SK-N-MC (cell line): ENCODE data around the gene IL17RD.

ENCODE experiments used
- DNase-seq: peaks from one replicate; pipeline ENCODE4 v3.0.0-alpha.2; 2011; ENCODE audit warnings: low read depth, low spot score
- H3K27ac ChIP-seq: fragments of 200-600 bp; sonication (generic); 2 replicates; pipeline ENCODE4 v1.5.1; 2016; ENCODE audit warnings: mixed run types
- H3K36me3 ChIP-seq: fragments of 200-600 bp; sonication (generic); 2 replicates; pipeline ENCODE4 v1.6.1; 2017; ENCODE audit warnings: antibody characterized with exemption, low read length, mixed read lengths; ENCODE audit not compliant: insufficient read depth
- H3K4me3 ChIP-seq: fragments of 200-600 bp; sonication (generic); 2 replicates; pipeline ENCODE4 v1.5.1; 2016
- H3K9ac ChIP-seq: fragments of 200-600 bp; sonication (generic); 2 replicates; pipeline ENCODE4 v1.8.0; 2017; ENCODE audit warnings: mixed run types, mixed read lengths; ENCODE audit not compliant: insufficient read length
- H3K9me3 ChIP-seq: fragments of 200-600 bp; sonication (generic); 2 replicates; pipeline ENCODE4 v1.6.1; 2017; ENCODE audit warnings: low read depth, mild to moderate bottlenecking, antibody characterized with exemption, low read length, moderate library complexity, mixed read lengths
- EZH2 ChIP-seq: fragments of 200-600 bp; sonication (generic); IDR thresholded peaks from one replicate; pipeline ENCODE4 v1.6.1; 2017; ENCODE audit warnings: antibody characterized with exemption
- FOXP2 ChIP-seq: optimal IDR thresholded peaks from 2 replicates; pipeline ENCODE3; 2011; ENCODE audit warnings: mild to moderate bottlenecking, moderate library complexity; ENCODE audit not compliant: insufficient read depth; ENCODE audit errors: extremely low read length, control extremely low read depth
- POLR2AphosphoS5 ChIP-seq: IDR thresholded peaks from 2 replicates; pipeline ENCODE4 v1.6.1; 2012; ENCODE audit warnings: mild to moderate bottlenecking, low read depth, low read length, borderline replicate concordance

The IL17RD gene

GRCh38 chr3:57095363-57095762 is 69.8 kb downstream of the IL17RD start:
- DNase-seq, result no peak
- no peaks in the 10 kb centered on the region for H3K9me3 ChIP-seq
- no peak overlapping the region for H3K9ac ChIP-seq
- no peaks in the 10 kb centered on the region for H3K36me3 ChIP-seq
- no peak overlapping the region for H3K27ac ChIP-seq
- TF ChIP-seq EZH2 (no peak), FOXP2 (no peak), POLR2AphosphoS5 (no peak)
- H3K4me3 ChIP-seq, result no peak overlapping the region

GRCh38 chr3:57094575-57094974 is 70.6 kb downstream of the IL17RD start:
- no peak for DNase-seq
- H3K4me3 ChIP-seq, result no peak overlapping the region
- H3K36me3 ChIP-seq, result no peaks in the 10 kb centered on the region
- H3K9ac ChIP-seq, result no peak overlapping the region
- TF ChIP-seq FOXP2 (no peak), POLR2AphosphoS5 (no peak), EZH2 (no peak)
- H3K9me3 ChIP-seq, result no peaks in the 10 kb centered on the region
- H3K27ac ChIP-seq, result no peak overlapping the region

GRCh38 chr3:57093971-57094535 is 71.1 kb downstream of the IL17RD start:
- Histone ChIP-seq H3K9ac (no peak overlapping the region), H3K4me3 (no peak overlapping the region), H3K36me3 (no peaks in the 10 kb centered on the region), H3K9me3 (no peaks in the 10 kb centered on the region), H3K27ac (no peak overlapping the region)
- DNase-seq, result no peak
- TF ChIP-seq FOXP2, result no peak
- TF ChIP-seq POLR2AphosphoS5, result no peak
- TF ChIP-seq EZH2, result no peak

- no peak for TF ChIP-seq POLR2AphosphoS5
- no peak for TF ChIP-seq EZH2
- no peak for TF ChIP-seq FOXP2
- no peak overlapping the region for H3K9ac ChIP-seq
- no peak overlapping the region for H3K27ac ChIP-seq
- DNase-seq, result no peak
- no peak overlapping the region for H3K4me3 ChIP-seq
- no peaks in the 10 kb centered on the region for H3K9me3 ChIP-seq
- no peaks in the 10 kb centered on the region for H3K36me3 ChIP-seq
Observed at GRCh38 chr3:57093489-57093888, 71.7 kb downstream of the IL17RD start.

GRCh38 chr3:57091521-57092273 is 73.5 kb downstream of the IL17RD start:
- H3K9me3 ChIP-seq, result no peaks in the 10 kb centered on the region
- H3K4me3 ChIP-seq, result no peak overlapping the region
- H3K36me3 ChIP-seq, result no peaks in the 10 kb centered on the region
- DNase-seq, result no peak
- H3K27ac ChIP-seq, result no peak overlapping the region
- TF ChIP-seq POLR2AphosphoS5, result no peak
- no peak overlapping the region for H3K9ac ChIP-seq

- DNase-seq, result no peak
- Histone ChIP-seq H3K36me3 (no peaks in the 10 kb centered on the region), H3K27ac (no peak overlapping the region), H3K9ac (no peak overlapping the region), H3K9me3 (no peaks in the 10 kb centered on the region), H3K4me3 (no peak overlapping the region)
- TF ChIP-seq EZH2, result no peak
- no peak for TF ChIP-seq POLR2AphosphoS5
- no peak for TF ChIP-seq FOXP2
Observed at GRCh38 chr3:57089043-57089442, 76.1 kb downstream of the IL17RD start.

- no peak for TF ChIP-seq EZH2
- TF ChIP-seq FOXP2, result no peak
- TF ChIP-seq POLR2AphosphoS5, result no peak
- no peak overlapping the region for H3K4me3 ChIP-seq
- no peak overlapping the region for H3K27ac ChIP-seq
- no peak overlapping the region for H3K9ac ChIP-seq
- H3K36me3 ChIP-seq, result no peaks in the 10 kb centered on the region
- no peaks in the 10 kb centered on the region for H3K9me3 ChIP-seq
- no peak for DNase-seq
Observed at GRCh38 chr3:57088503-57088902, 76.7 kb downstream of the IL17RD start.

GRCh38 chr3:57087361-57088092 is 77.6 kb downstream of the IL17RD start:
- no peaks in the 10 kb centered on the region for H3K36me3 ChIP-seq
- no peak for TF ChIP-seq POLR2AphosphoS5
- no peak for TF ChIP-seq EZH2
- no peak for TF ChIP-seq FOXP2
- no peak overlapping the region for H3K27ac ChIP-seq
- no peak overlapping the region for H3K9ac ChIP-seq
- H3K9me3 ChIP-seq, result no peaks in the 10 kb centered on the region
- no peak overlapping the region for H3K4me3 ChIP-seq
- DNase-seq, result no peak
